Esophagus squamous epithelium (tissue), 4 donors: ENCODE data around the gene MAPRE2.

Source experiments
- POLR2A ChIP-seq, 4 donors: fragments of 450-650 bp; IDR thresholded peaks; one replicate each; pipeline ENCODE4 v1.6.1; 2017; ENCODE audit warnings: antibody characterized with exemption in 4 of 4, mild to moderate bottlenecking in 4 of 4, moderate library complexity in 3 of 4
- TF ChIP-seq, protein P1 (sequence below), 6 experiments: fragments of 450-650 bp in 4 of 6; fragments of 200-600 bp in 2 of 6; sonication (generic) in 2 of 6; IDR thresholded peaks; one replicate each; pipeline ENCODE4 v1.5.1; 2016 to 2019; ENCODE audit warnings: antibody characterized with exemption in 6 of 6, mild to moderate bottlenecking in 4 of 6, moderate library complexity in 4 of 6

GRCh38 chr18:35192415-35192814 is 151.2 kb downstream of the MAPRE2 start:
- TF ChIP-seq POLR2A (IDR thresholded peaks at IDR 0.05) = no peak
- TF ChIP-seq, protein P1, sequence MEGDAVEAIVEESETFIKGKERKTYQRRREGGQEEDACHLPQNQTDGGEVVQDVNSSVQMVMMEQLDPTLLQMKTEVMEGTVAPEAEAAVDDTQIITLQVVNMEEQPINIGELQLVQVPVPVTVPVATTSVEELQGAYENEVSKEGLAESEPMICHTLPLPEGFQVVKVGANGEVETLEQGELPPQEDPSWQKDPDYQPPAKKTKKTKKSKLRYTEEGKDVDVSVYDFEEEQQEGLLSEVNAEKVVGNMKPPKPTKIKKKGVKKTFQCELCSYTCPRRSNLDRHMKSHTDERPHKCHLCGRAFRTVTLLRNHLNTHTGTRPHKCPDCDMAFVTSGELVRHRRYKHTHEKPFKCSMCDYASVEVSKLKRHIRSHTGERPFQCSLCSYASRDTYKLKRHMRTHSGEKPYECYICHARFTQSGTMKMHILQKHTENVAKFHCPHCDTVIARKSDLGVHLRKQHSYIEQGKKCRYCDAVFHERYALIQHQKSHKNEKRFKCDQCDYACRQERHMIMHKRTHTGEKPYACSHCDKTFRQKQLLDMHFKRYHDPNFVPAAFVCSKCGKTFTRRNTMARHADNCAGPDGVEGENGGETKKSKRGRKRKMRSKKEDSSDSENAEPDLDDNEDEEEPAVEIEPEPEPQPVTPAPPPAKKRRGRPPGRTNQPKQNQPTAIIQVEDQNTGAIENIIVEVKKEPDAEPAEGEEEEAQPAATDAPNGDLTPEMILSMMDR (IDR thresholded peaks at IDR 0.05) = no peak
